Tibial nerve (tissue), 3 donors: Measurements from ENCODE around the gene APOL6.

Experiments used
- CTCF ChIP-seq, 5 experiments: fragments of 200-600 bp in 3 of 5; fragments of 450-650 bp in 2 of 5; sonication (generic) in 3 of 5; IDR thresholded peaks; one replicate each; pipeline ENCODE4 v1.5.1; 2016 to 2019; ENCODE audit warnings: antibody characterized with exemption in 5 of 5, mild to moderate bottlenecking in 3 of 5, moderate library complexity in 2 of 5
- POLR2A ChIP-seq, 2 donors: fragments of 450-650 bp; IDR thresholded peaks; one replicate each; pipeline ENCODE4 v1.6.1; 2017; ENCODE audit warnings: antibody characterized with exemption in 2 of 2, mild to moderate bottlenecking in 2 of 2, moderate library complexity in 2 of 2

- TF ChIP-seq POLR2A (IDR thresholded peaks at IDR 0.05) (no peak), CTCF (IDR thresholded peaks at IDR 0.05) (no peak)
These were observed 22.3 kb upstream of the APOL6 start for GRCh38 chr22:35625763-35626432.
